ENCODE measurements around the gene PTK7.
A peak's percentile ranks its signal among the peaks of the same experiment; 100 is the strongest.

Gene PTK7

DNA sequence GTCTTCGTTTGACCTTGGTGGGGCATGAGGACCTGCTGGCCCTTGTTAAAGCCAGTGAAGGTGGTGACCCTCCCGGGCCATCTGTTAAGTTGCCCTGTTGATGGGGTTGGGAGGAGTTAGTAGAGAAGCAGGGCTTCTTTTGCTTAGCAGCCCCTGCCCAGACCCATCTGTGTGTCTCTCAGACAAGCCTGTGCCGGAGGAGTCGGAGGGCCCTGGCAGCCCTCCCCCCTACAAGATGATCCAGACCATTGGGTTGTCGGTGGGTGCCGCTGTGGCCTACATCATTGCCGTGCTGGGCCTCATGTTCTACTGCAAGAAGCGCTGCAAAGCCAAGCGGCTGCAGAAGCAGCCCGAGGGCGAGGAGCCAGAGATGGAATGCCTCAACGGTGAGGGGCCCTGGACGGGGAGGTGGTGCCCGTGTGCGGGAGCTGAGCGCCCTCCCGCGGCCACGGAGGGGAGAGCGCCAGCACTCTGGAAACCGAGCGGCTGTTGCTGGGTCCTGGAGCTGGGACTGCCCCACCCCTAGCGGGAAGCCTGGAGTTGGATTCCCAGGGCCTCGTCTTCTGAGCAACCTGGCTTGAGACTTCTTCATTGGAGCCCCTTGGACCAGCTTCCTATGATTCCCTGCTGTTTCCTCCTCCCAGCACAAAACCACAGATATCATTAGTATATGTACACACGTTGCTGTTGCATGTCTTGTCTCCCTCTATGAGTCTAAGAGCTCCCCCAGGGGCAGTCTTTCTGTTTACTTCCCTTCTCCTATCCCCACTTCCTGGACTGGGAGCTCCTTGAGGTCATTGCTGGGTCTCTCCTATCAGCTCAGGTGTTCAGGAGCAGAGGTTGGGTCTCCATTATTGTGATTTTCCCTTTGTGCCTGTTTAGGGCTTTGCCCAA, 67.4 kb downstream of the PTK7 start:
- no peak overlapping the region for H3K4me3 ChIP-seq (ENCODE audit: insufficient read depth, low read length, poor library complexity, severe bottlenecking)
- H3K79me2 ChIP-seq (ENCODE audit: insufficient read depth, low read length) = no peaks in the 10 kb centered on the region
- H4K20me1 ChIP-seq (ENCODE audit: low read depth, low read length) = no peaks in the 10 kb centered on the region
- no peaks in the 10 kb centered on the region for H3K9me3 ChIP-seq (ENCODE audit: insufficient read depth, low read length)
- no peak overlapping the region for H3K9ac ChIP-seq (ENCODE audit: low read length)
- TF ChIP-seq CTCF (IDR thresholded peaks at IDR 0.05; ENCODE audit: insufficient read depth, low read length, poor library complexity, severe bottlenecking) = peak; percentile 99
- no peak for TF ChIP-seq EZH2phosphoT487 (conservative IDR thresholded peaks at IDR 0.05; ENCODE audit: low read length)
- no peak overlapping the region for H3K27ac ChIP-seq (ENCODE audit: low read depth, low read length)
- H3K9me2 ChIP-seq (replicated peaks; ENCODE audit: insufficient read depth, low read length) = no peaks in the 10 kb centered on the region
- H3F3A ChIP-seq (ENCODE audit: insufficient read depth) = no peaks in the 10 kb centered on the region
- H3K27me3 ChIP-seq (ENCODE audit: low read length) = no peaks in the 10 kb centered on the region
- H2AFZ ChIP-seq (ENCODE audit: low read depth, low read length, severe bottlenecking) = peak overlapping the region; percentile 37
- H3K36me3 ChIP-seq (ENCODE audit: low read length) = no peaks in the 10 kb centered on the region
- H3K4me2 ChIP-seq (ENCODE audit: low read depth, low read length, poor library complexity, severe bottlenecking) = no peak overlapping the region

- Histone ChIP-seq H3K9me2 (replicated peaks; ENCODE audit: insufficient read depth, low read length) (no peaks in the 10 kb centered on the region), H3K4me2 (ENCODE audit: low read depth, low read length, poor library complexity, severe bottlenecking) (no peak overlapping the region), H2AFZ (ENCODE audit: low read depth, low read length, severe bottlenecking) (no peak overlapping the region), H3K27me3 (ENCODE audit: low read length) (no peaks in the 10 kb centered on the region), H3K4me3 (ENCODE audit: insufficient read depth, low read length, poor library complexity, severe bottlenecking) (no peak overlapping the region), H3F3A (ENCODE audit: insufficient read depth) (no peaks in the 10 kb centered on the region), H3K9me3 (ENCODE audit: insufficient read depth, low read length) (no peaks in the 10 kb centered on the region), H3K36me3 (ENCODE audit: low read length) (no peaks in the 10 kb centered on the region), H3K79me2 (ENCODE audit: insufficient read depth, low read length) (no peaks in the 10 kb centered on the region), H3K27ac (ENCODE audit: low read depth, low read length) (no peak overlapping the region), H4K20me1 (ENCODE audit: low read depth, low read length) (no peaks in the 10 kb centered on the region), H3K9ac (ENCODE audit: low read length) (no peak overlapping the region)
- no peak for TF ChIP-seq EZH2phosphoT487 (conservative IDR thresholded peaks at IDR 0.05; ENCODE audit: low read length)
Measured at GRCh38 chr6:43144879-43145278, 68.8 kb downstream of the PTK7 start.

DNA sequence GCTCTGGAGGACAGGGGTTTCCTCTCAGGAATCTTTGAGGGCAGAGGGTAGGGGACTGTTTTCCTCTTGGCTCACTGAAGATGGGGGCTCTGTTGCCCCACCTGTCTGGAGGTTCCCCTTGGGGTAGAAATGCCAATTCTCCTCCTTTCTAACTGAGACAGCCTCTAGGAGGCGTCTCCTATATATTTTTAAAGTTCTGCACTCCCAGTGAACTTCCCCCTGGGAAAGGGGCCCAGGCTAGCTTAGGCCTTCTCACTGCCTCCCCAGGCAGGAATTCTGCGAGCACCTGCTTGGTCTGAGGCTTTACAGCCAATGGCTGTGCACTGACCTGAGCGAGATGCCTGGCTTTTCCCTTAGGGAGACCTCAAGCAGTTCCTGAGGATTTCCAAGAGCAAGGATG, 70.1 kb downstream of the PTK7 start:
- Histone ChIP-seq H3K36me3 (ENCODE audit: low read length) (no peaks in the 10 kb centered on the region), H3K4me3 (ENCODE audit: insufficient read depth, low read length, poor library complexity, severe bottlenecking) (no peak overlapping the region), H4K20me1 (ENCODE audit: low read depth, low read length) (no peaks in the 10 kb centered on the region), H2AFZ (ENCODE audit: low read depth, low read length, severe bottlenecking) (no peak overlapping the region), H3K9ac (ENCODE audit: low read length) (no peak overlapping the region), H3K27ac (ENCODE audit: low read depth, low read length) (no peak overlapping the region), H3K79me2 (ENCODE audit: insufficient read depth, low read length) (no peaks in the 10 kb centered on the region), H3K27me3 (ENCODE audit: low read length) (no peaks in the 10 kb centered on the region), H3K9me2 (replicated peaks; ENCODE audit: insufficient read depth, low read length) (no peaks in the 10 kb centered on the region), H3F3A (ENCODE audit: insufficient read depth) (no peaks in the 10 kb centered on the region), H3K4me2 (ENCODE audit: low read depth, low read length, poor library complexity, severe bottlenecking) (no peak overlapping the region), H3K9me3 (ENCODE audit: insufficient read depth, low read length) (no peaks in the 10 kb centered on the region)
- TF ChIP-seq CTCF (IDR thresholded peaks at IDR 0.05; ENCODE audit: insufficient read depth, low read length, poor library complexity, severe bottlenecking) (no peak), EZH2phosphoT487 (conservative IDR thresholded peaks at IDR 0.05; ENCODE audit: low read length) (no peak)

All from SU-DHL-6 (cell line).